Measurements from ENCODE around the gene OR2T1.

DNA sequence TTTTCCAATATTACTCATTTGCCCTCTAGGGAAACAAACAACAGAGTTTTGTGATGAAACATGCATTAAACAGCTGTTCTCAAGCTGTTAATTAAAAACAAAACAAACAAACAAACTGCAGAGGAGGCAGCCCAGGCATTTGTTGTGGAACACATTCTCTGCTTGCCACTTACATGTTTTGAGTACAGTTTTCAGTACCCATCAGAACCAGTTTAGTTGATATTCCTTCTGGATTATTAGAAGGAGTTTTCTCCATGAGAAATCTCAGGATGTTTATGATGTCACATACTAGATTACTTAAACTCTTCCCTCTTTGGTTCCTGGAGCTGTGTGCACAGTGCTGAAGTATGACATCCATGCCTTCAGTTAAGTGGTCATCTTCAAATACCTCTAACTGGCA, 27.4 kb upstream of the OR2T1 start, which contains the start of gene OR2T6:
- no peak for TF ChIP-seq POLR2A (IDR thresholded peaks at IDR 0.05; ENCODE audit: low read depth, low read length)
- no peak for TF ChIP-seq POLR2AphosphoS5 (IDR thresholded peaks at IDR 0.05; ENCODE audit: low read depth, low read length)

Data from GM12892 (cell line).